Right renal cortex interstitium (tissue), 3 donors: ENCODE data around the gene PDE6G. TPM values are rescaled to one million over a fixed set of nuclear protein-coding genes. Genes with fewer than 3 reads are reported as not detected.

Experiments
- polyA plus RNA-seq, 3 donors: library from polyadenylated mRNA; unstranded; fragments of 120-200 nt; gene quantifications; one replicate each; pipeline ENCODE4 v1.2.1, GENCODE V29; 2013; ENCODE audit not compliant: insufficient read length in 3 of 3

Gene PDE6G
- polyA plus RNA-seq, 3 donors: 11.6 to 14.9 (median 12.7) TPM

Other genes with a start within 250 kb of the PDE6G start
- 1,000 to 10,000 TPM; 2,985 to 3,420 (median 3,066) TPM for gene ACTG1, start 143.7 kb downstream of the PDE6G start, polyA plus RNA-seq
- 1 to 10 TPM in 2 of 3 donors, under 1 TPM in 1; 1.00 to 1.2 (median 1.1) TPM for gene FSCN2, start 128.2 kb downstream of the PDE6G start, polyA plus RNA-seq
- 10 to 100 TPM; 17.0 to 18.1 (median 17.4) TPM for gene FAAP100, start 104.2 kb downstream of the PDE6G start, polyA plus RNA-seq
- gene NPLOC4, start 19.4 kb downstream of the PDE6G start, polyA plus RNA-seq: 10 to 100 TPM; 51.7 to 55.7 (median 52.5) TPM
- 1 to 10 TPM; 2.3 to 4.5 (median 2.3) TPM for gene TSPAN10, start 19.3 kb downstream of the PDE6G start, polyA plus RNA-seq
- gene OXLD1, start 10.1 kb upstream of the PDE6G start, polyA plus RNA-seq: 10 to 100 TPM; 13.3 to 16.2 (median 14.9) TPM
- gene CCDC137, start 10.2 kb upstream of the PDE6G start, polyA plus RNA-seq: 10 to 100 TPM; 11.4 to 12.3 (median 11.4) TPM
- 10 to 100 TPM; 38.8 to 50.9 (median 44.0) TPM for gene ARL16, start 27.3 kb upstream of the PDE6G start, polyA plus RNA-seq
- 10 to 100 TPM; 83.0 to 88.6 (median 86.7) TPM for gene HGS, start 27.5 kb upstream of the PDE6G start, polyA plus RNA-seq
- 10 to 100 TPM; 38.3 to 44.0 (median 43.9) TPM for gene MRPL12, start 46.8 kb upstream of the PDE6G start, polyA plus RNA-seq
- gene SLC25A10, start 55.7 kb upstream of the PDE6G start, polyA plus RNA-seq: 10 to 100 TPM; 10.7 to 13.9 (median 11.3) TPM
- 1 to 10 TPM; 5.7 to 8.3 (median 7.6) TPM for gene GCGR, start 147.6 kb upstream of the PDE6G start, polyA plus RNA-seq
- gene MCRIP1, start 176.7 kb upstream of the PDE6G start, polyA plus RNA-seq: 10 to 100 TPM; 60.4 to 76.8 (median 65.9) TPM
- gene PPP1R27, start 178.5 kb upstream of the PDE6G start, polyA plus RNA-seq: under 1 TPM in 2 of 3 donors, not detected in 1; 0.17 to 0.26 TPM
- gene P4HB, start 204.0 kb upstream of the PDE6G start, polyA plus RNA-seq: 100 to 1,000 TPM; 445 to 458 (median 450) TPM
- 100 to 1,000 TPM; 132 to 153 (median 145) TPM for gene ARHGDIA, start 214.8 kb upstream of the PDE6G start, polyA plus RNA-seq
- 10 to 100 TPM; 67.4 to 69.3 (median 68.9) TPM for gene ALYREF, start 235.0 kb upstream of the PDE6G start, polyA plus RNA-seq
- gene ANAPC11, start 235.2 kb upstream of the PDE6G start, polyA plus RNA-seq: 10 to 100 TPM; 58.0 to 86.9 (median 77.8) TPM
- gene NPB, start 245.7 kb upstream of the PDE6G start, polyA plus RNA-seq: 1 to 10 TPM in 2 of 3 donors, under 1 TPM in 1; 0.96 to 1.4 (median 1.1) TPM